ENCODE results near the gene SCUBE1. TPM values are rescaled to one million over a fixed set of nuclear protein-coding genes. Genes with fewer than 3 reads are reported as not detected.

Gene SCUBE1
- total RNA-seq, 1 experiment from 2014 or later, result not detected

DNA sequence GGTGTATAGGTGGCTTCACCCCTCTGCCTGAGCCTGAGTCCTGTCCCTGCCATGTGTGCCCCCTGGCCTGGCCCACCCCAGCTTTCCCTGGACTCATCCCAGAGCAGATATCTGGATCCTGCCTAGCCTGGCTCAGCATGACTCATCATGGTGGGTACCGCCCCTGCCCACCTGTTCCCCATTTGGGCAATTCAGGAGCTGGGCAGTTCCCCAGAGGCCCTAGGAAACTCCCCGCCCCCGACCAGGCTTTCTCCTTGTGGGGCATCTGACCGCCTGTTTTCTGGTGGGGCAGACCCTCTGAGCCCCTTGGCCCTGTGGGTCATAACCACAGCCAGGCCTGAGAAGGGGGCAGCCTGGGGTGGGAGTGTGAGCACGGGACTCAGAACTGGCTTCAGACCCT is 187.4 kb downstream of the SCUBE1 start:
- intact Hi-C loops (cut with micrococcal nuclease; ENCODE audit: unreplicated experiment), result no loop called here
- in situ Hi-C loops (cut with HindIII; ENCODE audit: low pct_unique_long_range_greater_than_20kb, low sequenced_read_pairs), result no loop called here
- ATAC-seq (no peak), DNase-seq (ENCODE audit: low read depth, low spot score) (no peak)
- TF ChIP-seq TCF7L2 (IDR thresholded peaks at IDR 0.05; ENCODE audit: low read depth, low read length) (no peak), POLR2AphosphoS5 (IDR thresholded peaks at IDR 0.05; ENCODE audit: low read depth, low read length) (no peak), CTCF (IDR thresholded peaks at IDR 0.05) (no peak), SIN3A (IDR thresholded peaks at IDR 0.05; ENCODE audit: borderline replicate concordance, insufficient read depth, low read depth, low read length) (no peak), REST (IDR thresholded peaks at IDR 0.05; ENCODE audit: insufficient read depth in 1 of 2, low read depth in 2 of 2, low read length in 1 of 2) (no peak)
- Histone ChIP-seq H3K36me3 (ENCODE audit: control insufficient read depth, insufficient read depth, low read length) (no peaks in the 10 kb centered on the region), H3K4me3 (ENCODE audit: low read depth in 2 of 2, low read length in 2 of 2) (no peak overlapping the region), H3K9me3 (ENCODE audit: control insufficient read depth, insufficient read depth, low read depth, low read length) (no peaks in the 10 kb centered on the region), H3K27me3 (ENCODE audit: control insufficient read depth, insufficient read depth, low read length) (no peaks in the 10 kb centered on the region), H3K27ac (ENCODE audit: low read length) (no peak overlapping the region), H3K4me1 (ENCODE audit: control insufficient read depth, insufficient read depth, low read length) (peaks cover 6% of the 10 kb centered on the region; the same call in 1 of the 2 replicates)
- POLR2A ChIA-PET, result no interaction called here
- no TSS peak for BruUV-seq (replicated peaks)
- CTCF ChIA-PET, result no interaction called here

DNA sequence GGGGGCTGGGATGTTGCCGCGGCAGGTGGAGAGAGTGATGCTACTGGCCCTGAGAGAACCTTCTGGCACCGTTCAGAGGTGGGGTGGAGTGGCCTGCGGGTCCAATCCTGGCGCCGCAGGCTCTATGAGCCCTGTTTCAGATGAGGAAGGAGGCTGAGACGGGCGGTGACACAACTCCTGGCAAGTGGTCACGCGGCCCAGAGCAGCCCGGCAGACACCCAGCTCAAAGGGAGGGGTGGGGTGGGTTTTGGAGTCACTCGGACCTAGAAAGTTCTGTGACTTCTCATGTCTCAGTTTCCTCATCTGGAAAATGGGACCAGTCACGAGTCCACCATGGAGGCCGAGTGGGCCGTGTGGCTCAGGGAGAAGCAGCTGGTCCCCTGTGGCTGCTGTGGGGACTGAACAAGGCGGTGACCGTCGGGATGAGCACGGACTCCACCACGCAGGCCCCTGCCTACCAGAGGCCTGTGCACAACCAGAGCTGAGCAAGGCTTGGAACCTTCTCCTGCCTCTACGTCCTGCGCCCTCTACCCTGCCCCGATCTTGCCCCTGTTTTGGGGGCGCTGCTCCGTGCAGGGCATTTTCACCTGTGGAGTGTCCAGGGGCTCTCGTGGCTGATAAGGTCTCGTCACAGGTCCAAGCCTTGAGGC is 188.2 kb downstream of the SCUBE1 start:
- Histone ChIP-seq H3K27ac (ENCODE audit: low read length) (no peak overlapping the region), H3K36me3 (ENCODE audit: control insufficient read depth, insufficient read depth, low read length) (no peaks in the 10 kb centered on the region), H3K4me3 (ENCODE audit: low read depth in 2 of 2, low read length in 2 of 2) (no peak overlapping the region), H3K27me3 (ENCODE audit: control insufficient read depth, insufficient read depth, low read length) (no peaks in the 10 kb centered on the region), H3K9me3 (ENCODE audit: control insufficient read depth, insufficient read depth, low read depth, low read length) (no peaks in the 10 kb centered on the region), H3K4me1 (ENCODE audit: control insufficient read depth, insufficient read depth, low read length) (peaks cover 6% of the 10 kb centered on the region; the same call in 1 of the 2 replicates)
- DNase-seq (ENCODE audit: low read depth, low spot score) (no peak), ATAC-seq (no peak)
- BruUV-seq (replicated peaks), result no TSS peak
- ChIA-PET CTCF (no interaction called here), POLR2A (no interaction called here)
- intact Hi-C loops (cut with micrococcal nuclease; ENCODE audit: unreplicated experiment), result no loop called here
- TF ChIP-seq TCF7L2 (IDR thresholded peaks at IDR 0.05; ENCODE audit: low read depth, low read length) (no peak), REST (IDR thresholded peaks at IDR 0.05; ENCODE audit: insufficient read depth in 1 of 2, low read depth in 2 of 2, low read length in 1 of 2) (no peak), POLR2AphosphoS5 (IDR thresholded peaks at IDR 0.05; ENCODE audit: low read depth, low read length) (no peak), SIN3A (IDR thresholded peaks at IDR 0.05; ENCODE audit: borderline replicate concordance, insufficient read depth, low read depth, low read length) (no peak), CTCF (IDR thresholded peaks at IDR 0.05) (no peak)
- in situ Hi-C loops (cut with HindIII; ENCODE audit: low pct_unique_long_range_greater_than_20kb, low sequenced_read_pairs), result no loop called here
